ENCODE results near the gene MPHOSPH6.
"Not testable (repeated sequence)": the region's sequence is repeated elsewhere in the genome, so short reads cannot be mapped to it uniquely, and the experiment has no call there.

The MPHOSPH6 gene

DNA sequence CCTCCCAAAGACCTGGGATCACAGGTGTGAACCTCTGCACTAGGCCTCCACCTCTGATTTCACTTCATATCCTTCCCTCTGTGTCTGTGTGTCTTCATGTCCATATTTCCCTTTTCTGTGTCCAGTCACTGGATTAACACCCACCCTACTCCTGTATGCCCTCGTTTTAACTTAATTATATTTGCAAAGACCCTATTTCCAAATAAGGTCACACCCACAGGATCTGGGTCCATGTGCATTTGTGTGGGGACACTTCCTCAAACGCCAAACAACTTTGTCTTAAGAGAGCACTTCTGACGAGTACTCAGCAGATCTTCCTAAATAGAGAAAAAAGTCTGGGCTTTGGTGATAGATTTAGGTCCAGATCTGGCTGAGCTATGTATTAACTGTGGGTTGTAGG lies 56.3 kb downstream of the MPHOSPH6 start:
- DNase-seq = no peak

DNA sequence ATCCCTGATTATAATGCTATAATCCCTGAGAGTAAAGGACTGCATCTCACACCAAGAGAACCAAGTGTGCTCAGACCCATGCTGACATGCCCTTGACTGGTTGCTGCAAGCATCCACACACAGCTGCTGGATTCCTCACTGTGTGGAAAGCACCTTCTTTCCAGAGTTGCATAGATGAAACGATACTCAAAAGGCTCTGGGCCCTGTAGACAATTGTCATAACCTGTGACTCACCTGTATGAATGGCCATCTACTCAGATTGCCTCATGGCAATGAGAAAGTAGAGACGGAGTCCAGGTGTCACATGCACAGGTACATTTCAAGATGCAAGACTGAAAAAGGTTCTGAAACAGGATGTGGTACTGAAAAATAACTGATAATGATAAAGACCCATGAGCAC lies 58.1 kb downstream of the MPHOSPH6 start:
- no peak for DNase-seq

DNA sequence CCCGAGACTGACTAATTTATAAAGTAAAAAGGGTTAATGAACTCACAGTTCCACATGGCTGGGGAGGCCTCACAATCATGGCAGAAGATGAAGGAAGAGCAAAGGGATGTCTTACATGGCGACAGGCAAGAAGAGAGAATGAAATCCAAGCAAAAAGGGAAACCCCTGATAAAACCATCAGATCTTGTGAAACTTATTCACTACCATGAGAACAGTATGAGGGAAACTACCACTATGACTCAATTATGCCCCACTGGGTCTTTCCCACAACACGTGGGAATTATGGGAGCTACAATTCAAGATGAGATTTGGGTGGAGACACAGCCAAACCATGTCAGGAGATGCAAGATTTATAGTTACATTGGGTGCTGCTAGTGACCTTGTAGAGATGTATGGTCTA lies 60.8 kb downstream of the MPHOSPH6 start:
- not testable (repeated sequence) for DNase-seq

DNA sequence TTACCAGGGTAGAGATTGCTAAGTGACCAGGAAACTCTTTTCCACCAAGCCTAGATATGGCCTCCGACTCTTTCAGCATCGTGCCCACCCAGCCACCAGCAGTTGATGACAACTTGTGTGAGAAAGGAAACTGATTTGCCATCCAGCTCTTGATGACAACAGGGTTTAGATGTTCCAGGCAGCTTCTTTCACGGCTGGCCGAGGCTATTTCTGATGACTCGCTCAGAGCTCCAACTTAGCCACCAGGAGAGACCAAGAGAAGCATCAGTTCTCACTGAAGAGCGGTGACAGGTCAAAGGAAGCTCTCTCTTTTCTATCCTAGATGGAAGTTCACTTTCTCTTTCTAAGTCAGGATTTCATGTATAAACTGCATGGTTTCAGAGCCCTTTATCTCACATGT lies 61.2 kb downstream of the MPHOSPH6 start:
- DNase-seq = no peak

DNA sequence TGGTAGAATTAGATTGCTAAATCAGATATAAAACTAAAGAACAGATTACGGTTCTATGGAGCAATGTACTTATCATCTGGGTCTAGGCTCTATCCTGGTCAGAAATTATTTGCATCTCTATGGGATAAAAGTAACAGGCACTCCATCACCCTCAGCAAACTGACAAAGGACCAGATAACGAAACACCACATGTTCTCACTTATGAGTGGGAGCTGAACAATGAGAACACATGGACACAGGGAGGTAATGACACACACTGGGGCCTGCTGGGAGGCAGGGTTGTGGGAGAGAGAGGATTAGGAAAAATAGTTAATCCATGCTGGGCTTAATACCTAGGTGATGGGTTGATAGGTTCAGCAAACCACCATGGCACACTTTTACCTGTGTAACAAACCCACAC lies 61.9 kb downstream of the MPHOSPH6 start:
- no peak for DNase-seq

DNA sequence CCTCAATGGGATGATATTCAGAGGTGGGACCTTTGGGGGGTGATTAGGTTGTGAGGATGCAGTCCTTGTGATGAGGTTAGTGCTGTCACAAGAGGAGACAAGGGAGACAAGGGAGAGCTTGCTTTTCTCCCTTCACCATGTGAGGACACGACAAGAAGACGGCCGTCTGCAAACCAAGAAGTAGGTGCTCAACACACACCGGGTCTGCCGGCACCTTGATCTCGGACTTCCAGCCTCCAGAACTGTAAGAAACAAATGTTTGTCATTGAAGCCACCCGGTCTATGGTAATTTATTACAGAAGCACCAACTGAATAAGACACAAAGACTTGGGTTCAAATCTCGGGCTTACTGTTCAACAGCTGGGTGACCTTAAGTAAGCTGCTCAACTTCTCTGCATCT lies 64.9 kb downstream of the MPHOSPH6 start:
- DNase-seq = no peak
